ENCODE data around the gene SMYD3. TPM values are rescaled to one million over a fixed set of nuclear protein-coding genes. Genes with fewer than 3 reads are reported as not detected.

The SMYD3 gene
- total RNA-seq, 1 donor from 2014 or later: 34.9 TPM

DNA sequence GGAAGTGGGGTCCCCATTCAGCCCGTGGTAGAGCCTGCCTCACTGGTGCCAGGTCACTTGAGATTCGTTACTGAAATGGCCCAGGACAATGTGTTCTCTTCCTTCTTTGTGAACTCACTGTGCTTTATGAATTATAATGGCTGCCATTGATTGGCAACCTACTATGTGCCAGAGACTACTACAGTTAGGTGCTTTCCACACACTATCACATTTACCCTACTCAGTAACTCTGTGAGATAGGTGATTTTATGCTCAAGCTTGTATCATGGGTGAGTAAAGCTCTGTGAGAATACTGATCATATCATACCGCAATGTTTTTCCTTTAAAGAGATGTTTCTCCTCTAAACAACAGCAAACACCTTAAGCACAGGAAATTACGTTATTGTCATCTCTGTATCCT lies 225.9 kb downstream of the SMYD3 start:
- no peak for TF ChIP-seq CTCF (IDR thresholded peaks at IDR 0.05; ENCODE audit: unreplicated experiment)
- Mint-ChIP-seq H3K4me3 (no peak overlapping the region), H3K9me3 (peaks cover 9% of the 10 kb centered on the region), H3K27ac (no peak overlapping the region), H3K27me3 (ENCODE audit: low read depth) (no peaks in the 10 kb centered on the region), H3K36me3 (no peaks in the 10 kb centered on the region), H3K4me1 (peaks cover 17% of the 10 kb centered on the region)
- no peak for DNase-seq (ENCODE audit: low spot score in 2 of 2, unreplicated experiment in 2 of 2)

DNA sequence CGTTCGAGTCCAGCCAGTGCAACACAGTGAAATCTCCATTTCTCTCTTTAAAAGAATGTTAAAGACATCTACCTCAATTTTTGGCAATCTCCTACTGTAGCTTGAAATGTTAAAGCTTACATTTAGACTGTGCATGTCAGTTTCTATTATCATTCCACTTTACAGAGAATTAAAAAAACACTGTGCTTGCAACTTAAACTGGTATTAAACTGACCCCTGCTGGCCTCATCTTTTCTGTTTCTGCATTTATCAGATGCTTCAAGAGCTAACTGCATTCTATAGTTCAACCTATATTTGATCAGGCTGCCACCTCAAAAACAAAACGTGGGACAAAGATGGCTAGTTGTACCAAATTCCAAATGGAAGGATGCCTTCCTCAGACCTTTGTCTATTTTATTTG lies 226.5 kb downstream of the SMYD3 start:
- Mint-ChIP-seq H3K27ac (no peak overlapping the region), H3K4me1 (peaks cover 17% of the 10 kb centered on the region), H3K9me3 (peaks cover 5% of the 10 kb centered on the region), H3K36me3 (no peaks in the 10 kb centered on the region), H3K27me3 (ENCODE audit: low read depth) (no peaks in the 10 kb centered on the region), H3K4me3 (no peak overlapping the region)
- TF ChIP-seq CTCF (IDR thresholded peaks at IDR 0.05; ENCODE audit: unreplicated experiment): peak; percentile 12
- DNase-seq (ENCODE audit: low spot score in 2 of 2, unreplicated experiment in 2 of 2): no peak

DNA sequence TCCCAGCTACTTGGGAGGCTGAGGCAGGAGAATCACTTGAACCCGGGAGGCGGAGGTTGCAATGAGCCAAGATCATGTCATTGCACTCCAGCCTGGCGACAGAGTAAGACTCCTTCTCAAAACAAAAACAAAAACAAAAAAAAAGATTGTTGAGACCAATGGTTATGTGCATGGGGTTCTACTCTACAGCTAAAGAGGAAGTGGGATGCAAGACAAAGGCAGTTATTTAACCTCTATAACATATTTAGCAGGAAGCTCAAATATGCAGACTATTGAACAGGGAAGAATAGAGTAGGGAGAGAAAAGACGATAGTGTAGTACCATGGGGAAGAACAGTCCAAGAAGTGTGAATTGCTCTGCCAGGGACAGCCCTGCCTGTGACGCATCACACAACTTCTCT lies 227.7 kb downstream of the SMYD3 start:
- no peak for TF ChIP-seq CTCF (IDR thresholded peaks at IDR 0.05; ENCODE audit: unreplicated experiment)
- H3K4me1 Mint-ChIP-seq: peaks cover 23% of the 10 kb centered on the region
- H3K27me3 Mint-ChIP-seq (ENCODE audit: low read depth): no peaks in the 10 kb centered on the region

DNA sequence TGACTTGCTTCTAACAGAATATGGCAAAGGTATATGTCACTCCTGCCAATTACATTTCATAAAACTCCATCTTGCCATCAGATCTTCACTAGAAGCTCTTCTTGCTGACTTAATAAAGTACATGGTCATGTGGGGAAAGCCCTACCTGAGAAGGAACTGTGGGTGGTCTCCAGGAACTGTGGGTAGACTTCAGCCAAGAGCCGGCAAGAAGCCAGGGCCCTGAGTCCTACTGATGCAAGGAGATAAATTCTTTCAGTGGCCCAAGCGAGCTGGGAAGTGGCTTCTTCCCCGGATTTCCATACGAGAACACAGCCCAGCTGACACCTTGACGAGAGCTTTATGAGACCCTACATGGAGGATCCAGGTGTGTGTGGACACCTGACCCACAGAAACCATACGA lies 228.7 kb downstream of the SMYD3 start:
- no peak for DNase-seq (ENCODE audit: low spot score in 2 of 2, unreplicated experiment in 2 of 2)
- Mint-ChIP-seq H3K27ac (peak overlapping the region; percentile 17), H3K4me1 (peaks cover 17% of the 10 kb centered on the region), H3K9me3 (peaks cover 3% of the 10 kb centered on the region), H3K4me3 (no peak overlapping the region), H3K36me3 (no peaks in the 10 kb centered on the region), H3K27me3 (ENCODE audit: low read depth) (no peaks in the 10 kb centered on the region)
- no peak for TF ChIP-seq CTCF (IDR thresholded peaks at IDR 0.05; ENCODE audit: unreplicated experiment)

More for the DNA sequence above, 227.7 kb downstream of the SMYD3 start:
- H3K27ac Mint-ChIP-seq: no peak overlapping the region
- H3K9me3 Mint-ChIP-seq: no peaks in the 10 kb centered on the region
- DNase-seq (ENCODE audit: low spot score in 2 of 2, unreplicated experiment in 2 of 2): no peak
- H3K4me3 Mint-ChIP-seq: no peak overlapping the region
- no peaks in the 10 kb centered on the region for H3K36me3 Mint-ChIP-seq

DNA sequence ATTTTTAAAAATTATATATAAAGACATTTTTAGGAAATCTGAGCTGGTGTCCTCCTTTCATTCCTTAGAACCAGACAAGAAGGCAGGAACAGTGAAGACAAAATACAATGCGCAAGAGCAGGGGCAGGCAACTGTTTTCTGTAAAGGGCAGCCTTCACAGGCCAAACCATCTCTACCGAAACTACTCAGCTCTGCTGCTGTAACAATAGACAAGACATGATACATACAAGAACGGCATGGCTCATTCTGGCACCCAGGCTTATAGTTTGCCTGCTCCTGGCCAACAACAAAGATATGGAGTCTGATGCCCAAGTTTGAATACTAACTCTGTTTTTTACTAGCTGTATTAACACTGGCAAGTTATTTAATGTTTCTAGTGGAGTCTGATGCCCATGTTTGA lies 232.0 kb downstream of the SMYD3 start:
- no peak for TF ChIP-seq CTCF (IDR thresholded peaks at IDR 0.05; ENCODE audit: unreplicated experiment)
- Mint-ChIP-seq H3K27me3 (ENCODE audit: low read depth) (no peaks in the 10 kb centered on the region), H3K4me1 (peaks cover 10% of the 10 kb centered on the region), H3K27ac (peak overlapping the region; percentile 44), H3K9me3 (peaks cover 18% of the 10 kb centered on the region), H3K4me3 (no peak overlapping the region), H3K36me3 (peaks cover 5% of the 10 kb centered on the region)
- DNase-seq (ENCODE audit: low spot score in 2 of 2, unreplicated experiment in 2 of 2): no peak

GRCh38 chr1:246274186-246274585 lies 232.9 kb downstream of the SMYD3 start:
- Mint-ChIP-seq H3K4me1 (peaks cover 10% of the 10 kb centered on the region), H3K4me3 (no peak overlapping the region), H3K27me3 (ENCODE audit: low read depth) (no peaks in the 10 kb centered on the region), H3K36me3 (peaks cover 5% of the 10 kb centered on the region), H3K9me3 (peaks cover 18% of the 10 kb centered on the region), H3K27ac (peak overlapping the region; percentile 68)
- TF ChIP-seq CTCF (IDR thresholded peaks at IDR 0.05; ENCODE audit: unreplicated experiment): no peak
- no peak for DNase-seq (ENCODE audit: low spot score in 2 of 2, unreplicated experiment in 2 of 2)

All from mesothelial cell of epicardium (in vitro differentiated cells).